Kidney epithelial cell (primary cell): ENCODE data around the gene CREB3. TPM values are rescaled to one million over a fixed set of nuclear protein-coding genes. Genes with fewer than 3 reads are reported as not detected.

Source experiments
- DNase-seq: peaks from one replicate; pipeline ENCODE4 v3.0.0-alpha.2; 2010; ENCODE audit warnings: low read depth
- H3K27me3 ChIP-seq: 2 replicates; pipeline ENCODE4 v1.6.0; 2011; ENCODE audit warnings: low read length; ENCODE audit not compliant: control insufficient read depth, insufficient read depth
- H3K36me3 ChIP-seq: 2 replicates; pipeline ENCODE4 v1.5.1; 2011; ENCODE audit warnings: low read length; ENCODE audit not compliant: control insufficient read depth, insufficient read depth
- H3K4me3 ChIP-seq: 2 replicates; pipeline ENCODE4 v1.5.1; 2011; ENCODE audit warnings: low read depth, mild to moderate bottlenecking, control low read depth, low read length
- total RNA-seq: library from RNA; depleted of rRNA; stranded (reverse); fragments of >200 nt; gene quantifications from 2 replicates; pipeline ENCODE4 v1.2.3, GENCODE V29; 2015
- TF ChIP-seq, protein P1 (sequence below): IDR thresholded peaks from 2 replicates; pipeline ENCODE4 v1.5.1; 2011; ENCODE audit warnings: mild to moderate bottlenecking, moderate library complexity, low read length, control low read depth, inconsistent platforms; ENCODE audit not compliant: insufficient read depth, poor library complexity, severe bottlenecking

Gene CREB3
- total RNA-seq, 1 donor from 2014 or later: 87.5 TPM

GRCh38 chr9:35725362-35725761 is 7.1 kb upstream of the CREB3 start:
- peaks cover 3% of the 10 kb centered on the region for H3K36me3 ChIP-seq
- DNase-seq: no peak
- TF ChIP-seq, protein P1, sequence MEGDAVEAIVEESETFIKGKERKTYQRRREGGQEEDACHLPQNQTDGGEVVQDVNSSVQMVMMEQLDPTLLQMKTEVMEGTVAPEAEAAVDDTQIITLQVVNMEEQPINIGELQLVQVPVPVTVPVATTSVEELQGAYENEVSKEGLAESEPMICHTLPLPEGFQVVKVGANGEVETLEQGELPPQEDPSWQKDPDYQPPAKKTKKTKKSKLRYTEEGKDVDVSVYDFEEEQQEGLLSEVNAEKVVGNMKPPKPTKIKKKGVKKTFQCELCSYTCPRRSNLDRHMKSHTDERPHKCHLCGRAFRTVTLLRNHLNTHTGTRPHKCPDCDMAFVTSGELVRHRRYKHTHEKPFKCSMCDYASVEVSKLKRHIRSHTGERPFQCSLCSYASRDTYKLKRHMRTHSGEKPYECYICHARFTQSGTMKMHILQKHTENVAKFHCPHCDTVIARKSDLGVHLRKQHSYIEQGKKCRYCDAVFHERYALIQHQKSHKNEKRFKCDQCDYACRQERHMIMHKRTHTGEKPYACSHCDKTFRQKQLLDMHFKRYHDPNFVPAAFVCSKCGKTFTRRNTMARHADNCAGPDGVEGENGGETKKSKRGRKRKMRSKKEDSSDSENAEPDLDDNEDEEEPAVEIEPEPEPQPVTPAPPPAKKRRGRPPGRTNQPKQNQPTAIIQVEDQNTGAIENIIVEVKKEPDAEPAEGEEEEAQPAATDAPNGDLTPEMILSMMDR: no peak

DNA sequence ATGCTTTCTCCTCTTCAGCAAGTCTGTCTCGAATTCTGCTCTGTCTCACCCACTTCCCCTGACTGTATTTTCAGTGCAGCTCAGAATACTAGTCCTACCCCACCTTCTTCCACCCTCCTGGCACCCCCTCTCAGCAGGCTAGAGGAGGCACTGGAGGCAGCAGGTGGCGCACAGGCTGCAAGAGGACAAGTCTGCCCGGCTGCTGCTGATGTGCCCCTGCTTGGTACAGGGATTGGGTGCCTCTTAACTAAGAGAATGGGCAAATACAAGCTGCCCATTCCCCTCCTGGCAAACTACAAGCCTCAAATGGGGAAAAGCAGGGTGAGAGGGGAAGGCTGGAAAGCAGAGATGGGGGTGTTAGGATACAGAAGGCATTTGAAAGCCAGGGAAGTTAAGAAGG is 5.5 kb upstream of the CREB3 start:
- TF ChIP-seq, protein P1: peak; percentile 39
- DNase-seq: peak; percentile 42
- Histone ChIP-seq H3K4me3 (no peak overlapping the region), H3K36me3 (peaks cover 3% of the 10 kb centered on the region), H3K27me3 (no peaks in the 10 kb centered on the region)

More at GRCh38 chr9:35725362-35725761, 7.1 kb upstream of the CREB3 start:
- Histone ChIP-seq H3K27me3 (no peaks in the 10 kb centered on the region), H3K4me3 (no peak overlapping the region)

GRCh38 chr9:35727676-35728040 is 4.8 kb upstream of the CREB3 start:
- Histone ChIP-seq H3K4me3 (peak overlapping the region; percentile 15), H3K27me3 (no peaks in the 10 kb centered on the region), H3K36me3 (peaks cover under 1% of the 10 kb centered on the region)
- DNase-seq: no peak
- TF ChIP-seq, protein P1: no peak

- TF ChIP-seq, protein P1: no peak
- Histone ChIP-seq H3K27me3 (no peaks in the 10 kb centered on the region), H3K4me3 (peak overlapping the region; percentile 15), H3K36me3 (no peaks in the 10 kb centered on the region)
- peak; percentile 63 for DNase-seq
Observed at GRCh38 chr9:35728041-35728971, 4.2 kb upstream of the CREB3 start.

GRCh38 chr9:35729101-35729500 is 3.4 kb upstream of the CREB3 start:
- no peak for DNase-seq
- TF ChIP-seq, protein P1: no peak
- peak overlapping the region; percentile 93 for H3K4me3 ChIP-seq
- H3K36me3 ChIP-seq: no peaks in the 10 kb centered on the region
- no peaks in the 10 kb centered on the region for H3K27me3 ChIP-seq
